Measurements from ENCODE around the gene TBC1D22A. TPM values are rescaled to one million over a fixed set of nuclear protein-coding genes. Genes with fewer than 3 reads are reported as not detected.
A peak's percentile ranks its signal among the peaks of the same experiment; 100 is the strongest.

Gene TBC1D22A
- total RNA-seq, 3 donors from 2014 or later: 35.6 to 51.9 (median 41.8) TPM

GRCh38 chr22:47206164-47206563 lies 443.7 kb downstream of the TBC1D22A start:
- no peaks in the 10 kb centered on the region for H3K9me3 ChIP-seq
- H3K4me1 ChIP-seq (ENCODE audit: low read depth): peaks cover 3% of the 10 kb centered on the region
- H3K36me3 ChIP-seq (ENCODE audit: low read depth): no peaks in the 10 kb centered on the region
- TF ChIP-seq CTCF (IDR thresholded peaks at IDR 0.05): no peak
- no peak overlapping the region for H3K4me3 ChIP-seq
- intact Hi-C loops (cut with DNase I, micrococcal nuclease): no loop called here
- no peak for DNase-seq
- no peak for ATAC-seq

- TF ChIP-seq CTCF (IDR thresholded peaks at IDR 0.05): no peak
- peak in 1 of 3 donors; percentile 19 for DNase-seq
- Histone ChIP-seq H3K9me3 (no peaks in the 10 kb centered on the region), H3K4me1 (ENCODE audit: low read depth) (peaks cover 3% of the 10 kb centered on the region), H3K4me3 (no peak overlapping the region), H3K36me3 (ENCODE audit: low read depth) (no peaks in the 10 kb centered on the region)
- ATAC-seq: no peak
- intact Hi-C loops (cut with DNase I, micrococcal nuclease): no loop called here
These were observed 444.3 kb downstream of the TBC1D22A start for GRCh38 chr22:47206666-47207218.

- no peak for ATAC-seq
- intact Hi-C loops (cut with DNase I, micrococcal nuclease): no loop called here
- no peak for DNase-seq
- H3K4me1 ChIP-seq (ENCODE audit: low read depth): peaks cover 3% of the 10 kb centered on the region
- no peaks in the 10 kb centered on the region for H3K9me3 ChIP-seq
- no peaks in the 10 kb centered on the region for H3K36me3 ChIP-seq (ENCODE audit: low read depth)
- TF ChIP-seq CTCF (IDR thresholded peaks at IDR 0.05): no peak
- H3K4me3 ChIP-seq: no peak overlapping the region
These were observed 444.9 kb downstream of the TBC1D22A start for GRCh38 chr22:47207387-47207786.

- no peak overlapping the region for H3K4me3 ChIP-seq
- no peaks in the 10 kb centered on the region for H3K9me3 ChIP-seq
- no peak for TF ChIP-seq CTCF (IDR thresholded peaks at IDR 0.05)
- DNase-seq (no peak), ATAC-seq (no peak)
- intact Hi-C loops (cut with DNase I, micrococcal nuclease): no loop called here
- peaks cover 3% of the 10 kb centered on the region for H3K4me1 ChIP-seq (ENCODE audit: low read depth)
- H3K36me3 ChIP-seq (ENCODE audit: low read depth): no peaks in the 10 kb centered on the region
These were observed 445.6 kb downstream of the TBC1D22A start for GRCh38 chr22:47207846-47208554.

- no peak for DNase-seq
- intact Hi-C loops (cut with DNase I, micrococcal nuclease): no loop called here
- ATAC-seq: no peak
- H3K4me3 ChIP-seq: no peak overlapping the region
- H3K36me3 ChIP-seq (ENCODE audit: low read depth): no peaks in the 10 kb centered on the region
- peaks cover 3% of the 10 kb centered on the region for H3K4me1 ChIP-seq (ENCODE audit: low read depth)
- TF ChIP-seq CTCF (IDR thresholded peaks at IDR 0.05): no peak
- no peaks in the 10 kb centered on the region for H3K9me3 ChIP-seq
These were observed 446.2 kb downstream of the TBC1D22A start for GRCh38 chr22:47208630-47209029.
